ENCODE results near the gene CHST8.

DNA sequence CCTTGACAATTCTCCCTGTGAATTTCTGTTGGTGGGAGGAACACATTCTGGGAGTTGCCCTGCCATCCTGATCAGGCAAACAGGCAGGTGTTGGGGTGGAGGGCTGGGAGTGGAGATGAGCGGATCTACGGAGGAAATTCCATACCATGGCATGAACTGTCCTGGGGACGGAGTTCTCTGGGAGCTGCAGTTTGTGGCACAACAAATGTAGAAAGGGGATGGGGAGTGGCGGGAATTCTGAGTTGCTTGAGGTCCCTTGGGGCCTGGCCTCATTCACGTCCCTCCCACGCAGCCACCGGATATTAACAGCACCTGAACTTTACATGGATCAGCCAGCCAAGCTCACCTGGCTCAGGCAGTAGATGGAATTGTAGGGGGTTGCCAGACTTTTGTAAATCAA lies 70.0 kb downstream of the CHST8 start:
- TF ChIP-seq, protein P1, sequence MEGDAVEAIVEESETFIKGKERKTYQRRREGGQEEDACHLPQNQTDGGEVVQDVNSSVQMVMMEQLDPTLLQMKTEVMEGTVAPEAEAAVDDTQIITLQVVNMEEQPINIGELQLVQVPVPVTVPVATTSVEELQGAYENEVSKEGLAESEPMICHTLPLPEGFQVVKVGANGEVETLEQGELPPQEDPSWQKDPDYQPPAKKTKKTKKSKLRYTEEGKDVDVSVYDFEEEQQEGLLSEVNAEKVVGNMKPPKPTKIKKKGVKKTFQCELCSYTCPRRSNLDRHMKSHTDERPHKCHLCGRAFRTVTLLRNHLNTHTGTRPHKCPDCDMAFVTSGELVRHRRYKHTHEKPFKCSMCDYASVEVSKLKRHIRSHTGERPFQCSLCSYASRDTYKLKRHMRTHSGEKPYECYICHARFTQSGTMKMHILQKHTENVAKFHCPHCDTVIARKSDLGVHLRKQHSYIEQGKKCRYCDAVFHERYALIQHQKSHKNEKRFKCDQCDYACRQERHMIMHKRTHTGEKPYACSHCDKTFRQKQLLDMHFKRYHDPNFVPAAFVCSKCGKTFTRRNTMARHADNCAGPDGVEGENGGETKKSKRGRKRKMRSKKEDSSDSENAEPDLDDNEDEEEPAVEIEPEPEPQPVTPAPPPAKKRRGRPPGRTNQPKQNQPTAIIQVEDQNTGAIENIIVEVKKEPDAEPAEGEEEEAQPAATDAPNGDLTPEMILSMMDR (IDR thresholded peaks at IDR 0.05; ENCODE audit: low read depth, low read length, poor library complexity, severe bottlenecking) = no peak
- no peak for TF ChIP-seq EZH2phosphoT487 (IDR thresholded peaks at IDR 0.05; ENCODE audit: borderline replicate concordance, low read length)

All from DOHH2 (cell line).